Neural cell (in vitro differentiated cells): ENCODE results near the gene IVNS1ABP. TPM values are rescaled to one million over a fixed set of nuclear protein-coding genes. Genes with fewer than 3 reads are reported as not detected.
"Not testable (repeated sequence)": the region's sequence is repeated elsewhere in the genome, so short reads cannot be mapped to it uniquely, and the experiment has no call there.

Source experiments
- H2AFZ ChIP-seq: fragments of 200-600, 300-800 bp; sonication (generic), shearing (Covaris generic); 2 replicates; pipeline ENCODE4 v1.6.0; 2014; ENCODE audit warnings: low read depth, mild to moderate bottlenecking, antibody characterized with exemption, low read length, moderate library complexity
- H3F3A ChIP-seq: fragments of 200-600 bp; shearing (Covaris generic); 2 replicates; pipeline ENCODE4 v1.6.1; 2016; ENCODE audit warnings: mild to moderate bottlenecking, moderate library complexity, mixed read lengths, antibody characterized with exemption, low read length; ENCODE audit not compliant: insufficient read depth, poor library complexity, severe bottlenecking
- H3K27ac ChIP-seq: fragments of 200-600, 300-800 bp; sonication (generic), shearing (Covaris generic); 2 replicates; pipeline ENCODE4 v1.5.1; 2014; ENCODE audit warnings: mild to moderate bottlenecking, low read length, moderate library complexity
- H3K27me3 ChIP-seq: fragments of 300-800, 200-600 bp; sonication (generic), shearing (Covaris generic); 2 replicates; pipeline ENCODE4 v1.6.0; 2014; ENCODE audit warnings: mild to moderate bottlenecking, low read depth, low read length, moderate library complexity; ENCODE audit not compliant: insufficient read depth
- H3K36me3 ChIP-seq: fragments of 300-800, 200-600 bp; sonication (generic), shearing (Covaris generic); 2 replicates; pipeline ENCODE4 v1.5.1; 2014; ENCODE audit warnings: mild to moderate bottlenecking, antibody characterized with exemption, low read length, moderate library complexity; ENCODE audit not compliant: insufficient read depth
- H3K4me2 ChIP-seq: fragments of 300-800, 200-600 bp; sonication (generic), shearing (Covaris generic); 2 replicates; pipeline ENCODE4 v1.6.0; 2014; ENCODE audit warnings: mild to moderate bottlenecking, low read length
- H3K4me3 ChIP-seq: fragments of 300-800, 200-600 bp; sonication (generic), shearing (Covaris generic); 2 replicates; pipeline ENCODE4 v1.5.1; 2014; ENCODE audit warnings: mild to moderate bottlenecking, low read length, moderate library complexity
- H3K79me2 ChIP-seq: fragments of 200-600 bp; shearing (Covaris generic); replicated peaks from 2 replicates; pipeline ENCODE4 v1.6.0; 2014; ENCODE audit warnings: mild to moderate bottlenecking, low read length, moderate library complexity; ENCODE audit not compliant: insufficient read depth
- H3K9ac ChIP-seq: fragments of 300-800, 200-600 bp; sonication (generic), shearing (Covaris generic); 2 replicates; pipeline ENCODE4 v1.6.1; 2016; ENCODE audit warnings: mild to moderate bottlenecking, low read length, mixed read lengths
- H3K9me2 ChIP-seq: fragments of 200-600 bp; shearing (Covaris generic); 2 replicates; pipeline ENCODE4 v1.6.1; 2016; ENCODE audit warnings: mild to moderate bottlenecking, low read length, mixed read lengths; ENCODE audit not compliant: insufficient read depth
- H3K9me3 ChIP-seq: fragments of 200-600, 300-800 bp; sonication (generic), shearing (Covaris generic); 2 replicates; pipeline ENCODE4 v1.6.1; 2016; ENCODE audit warnings: mild to moderate bottlenecking, mixed run types, low read length, moderate library complexity, mixed read lengths
- H4K20me1 ChIP-seq: fragments of 200-600 bp; shearing (Covaris generic); 2 replicates; pipeline ENCODE4 v1.6.1; 2016; ENCODE audit warnings: mild to moderate bottlenecking, mixed run types; ENCODE audit not compliant: insufficient read depth
- EP300 ChIP-seq: fragments of 450-650 bp; conservative IDR thresholded peaks from 2 replicates; pipeline ENCODE4 v1.6.1; 2014; ENCODE audit warnings: antibody characterized with exemption, mild to moderate bottlenecking, moderate library complexity; ENCODE audit not compliant: poor library complexity, severe bottlenecking
- EZH2 ChIP-seq: fragments of 200-600, 300-800 bp; shearing (Covaris generic), sonication (generic); IDR thresholded peaks from 2 replicates; pipeline ENCODE4 v1.6.1; 2014; ENCODE audit warnings: antibody characterized with exemption, low read length, borderline replicate concordance, mild to moderate bottlenecking; ENCODE audit not compliant: insufficient read depth, poor library complexity, severe bottlenecking
- MXI1 ChIP-seq: fragments of 450-650 bp; conservative IDR thresholded peaks from 2 replicates; pipeline ENCODE4 v1.6.1; 2014; ENCODE audit warnings: antibody characterized with exemption, mild to moderate bottlenecking; ENCODE audit not compliant: poor library complexity, severe bottlenecking
- POLR2AphosphoS5 ChIP-seq: IDR thresholded peaks from 2 replicates; pipeline ENCODE4 v1.6.1; 2012
- RAD21 ChIP-seq: fragments of 450-650 bp; conservative IDR thresholded peaks from 2 replicates; pipeline ENCODE4 v1.6.1; 2014; ENCODE audit warnings: antibody characterized with exemption, mild to moderate bottlenecking, moderate library complexity
- REST ChIP-seq: IDR thresholded peaks from 2 replicates; pipeline ENCODE4 v1.6.1; 2012; ENCODE audit warnings: borderline replicate concordance
- SMC3 ChIP-seq: fragments of 450-650 bp; conservative IDR thresholded peaks from 2 replicates; pipeline ENCODE4 v1.6.1; 2014; ENCODE audit warnings: antibody characterized with exemption, mild to moderate bottlenecking, moderate library complexity; ENCODE audit not compliant: poor library complexity
- TAF1 ChIP-seq: IDR thresholded peaks from 2 replicates; pipeline ENCODE4 v1.6.1; 2012; ENCODE audit warnings: low read depth
- polyA plus RNA-seq: library from polyadenylated mRNA; depleted of rRNA; stranded (reverse); fragments of >200 nt; gene quantifications from 2 replicates; pipeline ENCODE4 v1.2.3, GENCODE V29; 2014
- TF ChIP-seq, protein P1 (sequence below): fragments of 450-650 bp; IDR thresholded peaks from 2 replicates; pipeline ENCODE4 v1.5.1; 2014; ENCODE audit warnings: antibody characterized with exemption, mild to moderate bottlenecking, moderate library complexity; ENCODE audit not compliant: poor library complexity, severe bottlenecking

Gene IVNS1ABP
- polyA plus RNA-seq, 1 donor from 2014 or later: 208 TPM

- H3K9ac ChIP-seq: no peak overlapping the region
- no peak overlapping the region for H2AFZ ChIP-seq
- no peak overlapping the region for H3K4me3 ChIP-seq
- H3K4me2 ChIP-seq: no peak overlapping the region
- no peaks in the 10 kb centered on the region for H3K9me3 ChIP-seq
- TF ChIP-seq SMC3 (no peak), MXI1 (no peak), EZH2 (no peak), REST (no peak), POLR2AphosphoS5 (no peak), EP300 (no peak), TAF1 (no peak), RAD21 (no peak)
- TF ChIP-seq, protein P1, sequence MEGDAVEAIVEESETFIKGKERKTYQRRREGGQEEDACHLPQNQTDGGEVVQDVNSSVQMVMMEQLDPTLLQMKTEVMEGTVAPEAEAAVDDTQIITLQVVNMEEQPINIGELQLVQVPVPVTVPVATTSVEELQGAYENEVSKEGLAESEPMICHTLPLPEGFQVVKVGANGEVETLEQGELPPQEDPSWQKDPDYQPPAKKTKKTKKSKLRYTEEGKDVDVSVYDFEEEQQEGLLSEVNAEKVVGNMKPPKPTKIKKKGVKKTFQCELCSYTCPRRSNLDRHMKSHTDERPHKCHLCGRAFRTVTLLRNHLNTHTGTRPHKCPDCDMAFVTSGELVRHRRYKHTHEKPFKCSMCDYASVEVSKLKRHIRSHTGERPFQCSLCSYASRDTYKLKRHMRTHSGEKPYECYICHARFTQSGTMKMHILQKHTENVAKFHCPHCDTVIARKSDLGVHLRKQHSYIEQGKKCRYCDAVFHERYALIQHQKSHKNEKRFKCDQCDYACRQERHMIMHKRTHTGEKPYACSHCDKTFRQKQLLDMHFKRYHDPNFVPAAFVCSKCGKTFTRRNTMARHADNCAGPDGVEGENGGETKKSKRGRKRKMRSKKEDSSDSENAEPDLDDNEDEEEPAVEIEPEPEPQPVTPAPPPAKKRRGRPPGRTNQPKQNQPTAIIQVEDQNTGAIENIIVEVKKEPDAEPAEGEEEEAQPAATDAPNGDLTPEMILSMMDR: no peak
- H3K36me3 ChIP-seq: no peaks in the 10 kb centered on the region
- H3K27ac ChIP-seq: no peak overlapping the region
- no peaks in the 10 kb centered on the region for H4K20me1 ChIP-seq
- H3K9me2 ChIP-seq: no peaks in the 10 kb centered on the region
- no peaks in the 10 kb centered on the region for H3F3A ChIP-seq
- no peaks in the 10 kb centered on the region for H3K79me2 ChIP-seq
- no peaks in the 10 kb centered on the region for H3K27me3 ChIP-seq
Measured at GRCh38 chr1:185322636-185323035, 5.6 kb upstream of the IVNS1ABP start.

DNA sequence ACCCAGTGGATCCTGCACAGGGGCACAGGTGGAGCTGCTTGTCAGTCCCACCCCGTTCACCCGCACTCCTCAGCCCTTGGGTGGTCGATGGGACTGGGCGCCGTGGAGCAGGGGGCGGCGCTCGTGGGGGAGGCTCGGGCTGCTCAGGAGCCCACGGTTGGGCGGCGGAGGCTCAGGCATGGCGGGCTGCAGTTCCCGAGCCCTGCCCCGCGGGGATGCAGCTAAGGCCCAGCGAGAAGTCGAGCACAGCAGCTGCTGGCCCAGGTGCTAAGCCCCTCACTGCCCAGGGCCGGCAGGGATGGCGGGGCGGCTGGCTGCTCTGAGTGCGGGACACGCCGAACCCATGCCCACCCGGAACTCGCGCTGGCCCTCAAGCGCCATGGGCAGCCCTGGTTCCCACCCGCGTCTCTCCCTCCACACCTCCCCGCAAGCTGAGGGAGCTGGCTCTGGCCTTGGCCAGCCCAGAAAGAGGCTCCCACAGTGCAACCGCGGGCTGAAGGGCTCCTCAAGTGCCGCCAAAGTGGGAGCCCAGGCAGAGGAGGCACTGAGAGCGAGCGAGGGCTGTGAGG is 4.7 kb upstream of the IVNS1ABP start:
- H3K27ac ChIP-seq, H3K79me2 ChIP-seq, H3K9me3 ChIP-seq, H3K9me2 ChIP-seq, H3K9ac ChIP-seq, H3K4me2 ChIP-seq, H4K20me1 ChIP-seq, H3K4me3 ChIP-seq, H2AFZ ChIP-seq, H3F3A ChIP-seq, H3K27me3 ChIP-seq, H3K36me3 ChIP-seq: not testable (repeated sequence)

GRCh38 chr1:185321104-185321503 is 4.1 kb upstream of the IVNS1ABP start:
- not testable (repeated sequence) for H3K79me2 ChIP-seq, H3F3A ChIP-seq, H3K9me3 ChIP-seq, H3K9me2 ChIP-seq, H3K4me3 ChIP-seq, H2AFZ ChIP-seq, H3K4me2 ChIP-seq, H3K27ac ChIP-seq, H4K20me1 ChIP-seq, H3K36me3 ChIP-seq, H3K27me3 ChIP-seq, H3K9ac ChIP-seq
